Measurements from ENCODE around the gene TLK1.
"Not testable (repeated sequence)": the region's sequence is repeated elsewhere in the genome, so short reads cannot be mapped to it uniquely, and the experiment has no call there.

The TLK1 gene

GRCh38 chr2:171141320-171141719 is 19.4 kb downstream of the TLK1 start:
- DNase-seq: no peak

GRCh38 chr2:171139860-171140259 is 20.8 kb downstream of the TLK1 start:
- DNase-seq: no peak

DNA sequence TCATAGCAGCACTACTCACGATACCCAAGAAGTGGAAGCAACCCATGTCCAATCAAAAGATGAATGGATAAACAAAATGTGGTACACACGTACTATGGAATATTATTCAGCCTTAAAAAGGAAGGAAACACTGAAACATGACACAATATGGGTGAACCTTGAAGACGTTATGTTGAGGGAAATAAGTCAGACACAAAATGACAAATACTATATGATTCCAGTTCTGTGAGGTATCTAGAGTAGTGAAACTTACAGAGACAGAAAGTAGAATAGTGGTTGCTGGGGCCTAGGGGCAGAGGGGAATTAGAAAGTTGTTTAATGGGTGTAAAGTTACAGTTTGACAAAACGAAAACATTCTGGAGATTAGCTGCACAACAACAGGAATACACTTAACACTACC is 24.7 kb downstream of the TLK1 start:
- no peak for DNase-seq

DNA sequence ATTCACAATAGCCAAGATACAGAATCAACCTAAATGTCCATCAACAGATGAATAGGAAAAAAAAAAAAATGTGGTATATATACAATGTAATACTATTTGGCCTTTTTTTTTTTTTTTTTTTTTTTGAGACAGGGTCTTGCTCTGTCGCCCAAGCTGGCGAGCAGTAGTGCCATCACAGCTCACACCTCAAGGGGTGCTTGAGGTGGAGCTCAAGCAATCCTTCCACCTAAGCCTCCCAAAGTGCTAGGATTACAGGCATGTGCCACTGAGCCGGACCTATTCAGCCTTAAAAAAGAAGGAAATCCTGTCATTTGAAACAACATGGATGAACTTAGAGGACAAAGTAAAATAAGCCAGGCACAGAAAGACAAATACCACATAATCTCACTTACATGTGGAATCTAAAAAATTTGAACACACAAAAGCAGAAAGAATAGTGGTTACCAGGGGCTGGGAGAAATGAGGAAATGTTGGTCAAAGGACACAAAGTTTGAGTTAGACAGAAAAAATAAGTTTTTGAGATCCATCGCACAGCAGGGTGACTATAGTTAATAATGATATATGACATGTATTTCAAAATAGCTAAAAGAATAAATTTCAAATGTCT is 26.0 kb downstream of the TLK1 start:
- DNase-seq: no peak

- DNase-seq: no peak
These were observed 28.6 kb downstream of the TLK1 start for GRCh38 chr2:171132086-171132485.

DNA sequence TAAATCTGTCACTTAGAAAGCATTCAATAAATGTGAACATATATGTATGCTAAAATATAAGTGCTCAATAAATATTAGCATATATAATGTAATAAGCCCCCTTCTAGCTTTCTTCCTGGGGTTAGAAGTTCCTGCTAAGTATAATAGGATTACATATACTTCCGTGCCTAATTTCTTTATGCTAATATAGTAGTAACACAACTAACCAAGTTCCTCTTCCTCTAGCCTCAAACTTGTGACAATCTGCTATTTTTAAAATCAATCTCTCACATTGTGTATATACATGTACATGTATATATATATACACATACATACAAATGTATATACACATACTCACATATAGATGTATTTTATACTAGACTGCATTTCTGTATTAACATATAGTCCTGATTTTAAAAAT is 32.2 kb downstream of the TLK1 start:
- DNase-seq: no peak

DNA sequence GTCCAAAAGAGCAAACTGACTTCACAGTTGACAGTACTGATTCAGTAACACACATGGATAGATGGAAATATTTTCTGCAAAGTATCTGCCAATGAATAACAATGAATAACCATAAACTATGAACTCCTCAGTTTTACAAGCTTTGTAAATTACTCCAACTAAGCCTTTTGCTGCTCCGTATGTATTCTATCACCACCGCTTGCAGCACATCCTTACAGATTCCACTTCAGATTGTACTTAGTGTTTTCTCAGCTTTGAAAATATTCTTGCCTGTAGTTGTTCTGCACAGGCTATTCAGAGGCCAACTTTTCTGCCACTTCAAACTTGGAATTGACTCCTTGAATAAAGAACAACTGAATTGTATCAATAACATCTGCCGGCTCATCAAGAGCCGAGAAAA is 36.2 kb downstream of the TLK1 start:
- peak in 1 of 3 experiments; percentile 4 for DNase-seq

DNA sequence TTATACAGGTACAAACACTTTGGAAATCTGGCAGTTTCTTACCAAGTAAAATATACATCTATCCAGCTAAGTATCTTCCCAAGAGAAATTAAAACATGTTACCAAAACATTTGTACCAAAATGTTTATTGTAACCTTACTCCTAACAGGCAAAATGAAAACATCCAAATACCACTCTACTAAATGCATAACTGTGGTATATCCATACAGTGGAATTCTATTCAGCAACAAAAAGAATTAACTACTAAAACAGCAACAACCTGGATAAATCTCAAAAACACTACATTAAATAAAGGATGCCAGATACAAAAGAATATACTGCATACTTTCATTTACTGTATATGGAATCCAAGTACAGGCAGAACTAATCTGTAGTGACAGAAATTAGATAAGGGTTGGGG is 51.1 kb downstream of the TLK1 start:
- DNase-seq: no peak

GRCh38 chr2:171109020-171109419 is 51.7 kb downstream of the TLK1 start:
- no peak for DNase-seq

DNA sequence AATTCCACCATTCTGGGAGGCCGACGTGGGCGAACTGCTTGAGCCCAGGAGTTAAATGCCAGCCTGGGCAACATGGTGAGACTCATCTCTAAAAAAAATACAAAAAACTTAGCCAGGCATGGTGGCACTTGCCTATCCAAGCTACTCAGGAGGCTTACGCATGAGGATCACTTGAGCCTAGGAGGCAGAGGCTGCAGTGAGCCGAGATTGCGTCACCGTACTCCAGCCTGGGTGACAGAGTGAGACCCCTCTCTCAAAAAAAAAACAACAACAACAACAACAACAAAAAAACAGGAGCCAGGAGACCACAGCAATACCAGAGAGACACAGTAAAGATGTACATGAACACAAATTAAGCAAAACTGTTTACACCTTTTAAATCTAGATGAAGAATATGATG is 52.9 kb downstream of the TLK1 start:
- no peak for DNase-seq

- no peak for DNase-seq
These were observed 56.3 kb downstream of the TLK1 start for GRCh38 chr2:171104379-171104778.

DNA sequence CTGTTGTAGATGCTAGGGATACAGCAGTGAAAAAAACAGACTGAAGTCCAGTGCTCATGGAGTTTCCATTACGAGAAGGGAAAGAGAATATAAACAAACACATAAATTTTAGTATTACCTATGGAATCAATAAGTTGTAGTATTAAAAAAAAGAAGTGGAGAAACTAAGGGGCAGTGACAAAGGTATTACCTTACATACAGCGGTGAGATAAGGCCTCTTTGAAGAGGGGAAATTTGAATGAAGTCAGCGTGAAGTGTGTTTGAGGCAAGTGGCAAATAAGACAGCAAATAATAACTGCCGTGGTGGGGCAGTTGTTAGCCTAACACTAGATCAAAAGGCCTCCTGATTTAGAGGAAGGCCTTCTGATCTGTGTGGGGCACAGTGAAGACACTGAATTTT is 57.9 kb downstream of the TLK1 start:
- peak; percentile 1 to 45 (median 42) for DNase-seq

DNA sequence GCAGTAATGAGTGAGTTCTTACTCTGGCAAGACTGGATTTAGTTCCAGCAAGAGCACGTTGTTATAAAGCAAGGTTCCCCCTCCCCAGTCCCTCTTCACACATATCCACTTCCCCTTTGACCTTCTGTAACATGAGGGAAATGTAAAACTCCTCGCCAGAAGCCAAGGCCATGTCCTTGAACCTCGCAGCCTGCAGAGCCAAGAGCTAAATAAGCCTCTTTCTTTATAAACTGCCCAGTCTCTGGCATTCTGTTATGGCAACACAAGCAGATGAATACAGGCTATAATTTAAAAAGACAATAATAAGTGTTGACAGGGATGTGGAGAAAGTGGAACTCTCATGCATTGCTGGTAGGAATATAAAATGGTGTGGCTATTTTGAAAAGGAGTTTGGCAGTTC is 60.3 kb downstream of the TLK1 start:
- no peak for DNase-seq

- DNase-seq: no peak
These were observed 62.1 kb downstream of the TLK1 start for GRCh38 chr2:171098607-171099006.

DNA sequence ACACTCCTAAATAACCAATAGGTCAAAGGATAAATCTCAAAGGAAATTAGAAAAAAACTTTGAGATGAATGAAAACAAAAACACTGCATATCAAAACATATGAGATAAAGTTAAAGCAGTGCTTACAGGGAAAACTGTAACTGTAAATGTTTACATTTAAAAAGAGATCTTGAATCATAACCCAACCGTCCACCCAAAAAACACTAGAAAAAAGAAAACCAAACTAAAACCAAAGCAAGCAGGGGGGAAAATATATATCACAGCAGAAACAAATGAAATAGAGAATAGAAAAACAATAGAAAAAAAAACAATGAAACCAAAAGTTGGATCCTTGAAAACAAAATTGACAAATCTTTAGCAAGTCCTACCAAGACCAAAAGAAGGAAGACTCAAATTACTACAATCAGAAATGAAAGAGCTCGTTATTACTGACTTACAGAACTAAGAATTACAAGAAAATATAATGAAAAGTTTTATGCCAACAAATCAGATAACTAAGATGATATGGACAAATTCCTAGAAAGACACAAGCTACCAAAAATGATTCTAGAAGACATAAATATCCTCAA is 65.6 kb downstream of the TLK1 start:
- no peak for DNase-seq

DNA sequence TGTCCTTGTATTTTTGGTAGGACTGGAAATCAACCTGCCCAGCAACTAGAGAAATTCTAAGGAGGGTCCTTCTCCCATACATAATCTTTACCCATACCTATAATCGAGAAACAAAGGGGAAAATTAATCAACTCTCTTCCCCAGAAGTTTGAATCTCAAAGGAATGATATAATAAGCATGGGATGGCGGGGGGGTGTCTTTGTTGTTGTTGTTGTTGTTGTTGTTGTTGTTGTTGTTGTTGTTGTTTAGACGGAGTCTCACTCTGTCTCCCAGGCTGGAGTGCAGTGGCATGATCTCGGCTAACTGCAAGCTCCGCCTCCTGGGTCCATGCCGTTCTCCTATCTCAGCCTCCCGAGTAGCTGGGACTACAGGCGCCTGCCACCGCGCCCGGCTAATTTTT is 69.2 kb downstream of the TLK1 start:
- not testable (repeated sequence) for DNase-seq

DNA sequence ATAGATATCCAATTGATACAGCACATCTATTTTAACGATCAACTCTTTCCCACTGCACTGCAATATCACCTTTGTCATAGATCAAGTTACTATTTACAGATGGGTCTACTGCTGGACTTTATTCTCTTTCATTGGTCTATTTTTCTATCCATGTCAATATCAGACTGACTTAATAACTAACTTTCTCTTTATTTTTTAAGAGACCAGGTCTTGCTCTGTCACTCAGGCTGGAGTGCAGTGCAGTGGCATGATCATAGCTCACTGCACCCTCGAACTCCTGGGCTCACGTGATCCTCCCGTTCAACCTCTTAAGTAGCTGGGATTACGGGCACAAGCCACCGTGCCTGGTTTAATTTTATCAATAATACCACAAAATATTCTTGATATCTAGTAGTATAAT is 71.2 kb downstream of the TLK1 start:
- DNase-seq: no peak

DNA sequence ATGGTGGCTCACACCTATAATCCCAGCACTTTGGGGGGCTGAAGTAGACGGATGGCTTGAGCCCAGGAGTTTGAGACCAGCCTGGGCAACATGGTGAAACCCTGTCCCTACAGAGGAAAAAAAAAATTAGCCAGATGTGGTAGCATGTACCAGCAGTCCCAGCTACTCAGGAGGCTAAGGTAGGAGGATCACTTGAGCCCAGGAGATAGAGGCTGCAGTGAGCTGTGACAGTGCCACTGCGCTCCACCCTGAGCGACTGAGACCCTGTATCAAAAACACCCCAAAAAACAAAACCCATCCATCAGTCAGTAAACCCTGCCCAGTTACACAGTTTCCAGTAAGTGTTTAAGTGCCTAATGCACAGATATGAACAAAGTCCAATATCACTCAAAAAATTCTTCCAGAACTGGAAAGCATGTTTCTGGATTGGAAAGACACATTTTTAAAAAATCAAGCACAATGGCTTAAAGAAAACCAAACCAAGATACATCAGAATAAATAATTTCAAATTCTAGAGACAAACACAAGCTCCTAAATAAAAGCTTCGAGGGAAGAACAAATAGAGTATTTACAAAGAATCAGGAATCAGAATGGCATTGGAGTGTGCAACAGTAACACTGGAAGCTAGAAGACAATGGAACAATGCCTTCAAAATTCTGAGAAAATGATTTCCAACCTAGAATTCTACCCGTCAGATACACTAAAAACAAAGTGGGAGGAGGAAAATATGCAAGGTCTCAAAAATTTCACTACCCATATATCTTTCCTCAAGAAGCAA is 72.4 kb downstream of the TLK1 start:
- DNase-seq: no peak

DNA sequence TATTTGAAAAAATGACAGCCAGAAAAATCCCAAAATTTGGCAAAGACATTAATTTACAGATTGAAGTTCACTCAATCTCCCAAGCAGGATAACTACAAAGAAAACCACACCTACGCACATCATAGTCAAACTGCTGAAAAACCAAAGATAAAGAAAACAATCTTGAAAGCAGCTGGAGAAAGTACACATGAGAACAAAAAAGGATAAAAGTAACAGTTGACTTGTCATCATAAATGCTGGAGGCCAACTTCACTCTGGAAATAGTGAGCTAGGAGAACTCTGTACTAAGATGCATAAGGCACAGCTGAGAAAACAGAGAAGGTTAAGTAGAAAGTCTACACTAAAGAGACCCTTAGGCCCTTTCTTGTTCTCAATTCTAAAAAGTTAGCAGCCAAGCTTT is 73.1 kb downstream of the TLK1 start:
- no peak for DNase-seq

DNA sequence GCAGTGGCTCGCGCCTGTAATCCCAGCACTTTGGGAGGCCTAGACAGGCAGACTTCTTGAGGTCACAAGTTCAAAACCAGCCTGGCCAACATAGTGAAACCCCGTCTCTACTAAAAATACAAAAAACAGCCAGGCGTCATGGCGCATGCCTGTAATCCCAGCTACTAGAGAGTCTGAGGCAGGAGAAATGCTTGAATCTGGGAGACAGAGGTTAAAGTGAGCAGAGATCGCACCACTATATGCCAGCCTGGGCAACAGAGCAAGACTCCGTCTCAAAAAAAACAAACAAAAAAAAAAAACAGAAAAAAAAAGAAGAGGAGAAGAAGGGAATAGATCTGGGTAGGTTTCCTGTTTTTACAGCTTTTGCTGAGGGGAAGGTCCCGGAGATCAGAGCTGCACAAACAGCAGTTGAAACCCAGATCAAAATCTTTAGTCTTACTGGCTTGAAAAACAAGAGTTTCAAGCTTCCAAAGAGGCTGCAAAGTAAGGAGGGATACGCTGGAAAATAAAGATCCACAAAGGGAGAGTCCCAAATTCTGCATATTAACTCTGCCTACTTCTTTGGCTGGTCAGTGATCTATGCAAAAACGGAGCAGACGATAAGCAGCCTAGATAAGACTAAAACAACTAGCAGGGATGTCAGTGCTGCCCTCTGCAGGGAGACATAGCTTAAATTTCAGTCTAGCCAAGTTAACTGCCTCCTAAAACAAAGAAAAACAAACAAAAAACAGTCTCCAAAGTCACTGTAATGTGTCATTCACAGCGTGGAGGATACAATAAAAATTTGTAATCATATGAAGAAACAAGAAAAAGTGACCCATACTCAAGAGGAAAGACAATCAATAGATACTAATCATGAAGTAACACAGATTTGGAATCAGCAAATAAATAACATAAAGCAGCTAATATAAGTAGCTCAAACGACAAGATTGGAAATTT is 74.1 kb downstream of the TLK1 start:
- DNase-seq: no peak

DNA sequence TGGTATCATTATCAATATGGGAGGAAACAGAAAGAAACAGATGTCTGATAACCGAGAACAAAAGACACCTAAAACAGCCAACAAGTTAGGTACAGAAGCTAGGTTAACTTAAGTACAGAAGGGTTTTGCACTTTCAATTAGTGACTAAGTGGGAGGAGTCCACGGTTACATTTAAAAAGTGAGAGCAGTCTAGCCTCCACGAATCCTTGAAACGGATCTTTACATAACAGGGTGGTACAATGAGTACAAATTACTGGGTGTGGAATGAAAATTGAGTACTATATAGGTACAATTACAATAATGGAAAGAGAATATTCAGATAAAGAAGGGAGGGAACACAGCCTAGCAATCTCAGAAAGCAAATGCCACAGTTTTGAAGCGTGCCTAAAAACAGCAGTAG is 76.6 kb downstream of the TLK1 start:
- peak in 1 of 3 experiments; percentile 48 for DNase-seq

- DNase-seq: peak in 2 of 3 experiments; percentile 3 to 68
These were observed 77.2 kb downstream of the TLK1 start for GRCh38 chr2:171083451-171083850.

DNA sequence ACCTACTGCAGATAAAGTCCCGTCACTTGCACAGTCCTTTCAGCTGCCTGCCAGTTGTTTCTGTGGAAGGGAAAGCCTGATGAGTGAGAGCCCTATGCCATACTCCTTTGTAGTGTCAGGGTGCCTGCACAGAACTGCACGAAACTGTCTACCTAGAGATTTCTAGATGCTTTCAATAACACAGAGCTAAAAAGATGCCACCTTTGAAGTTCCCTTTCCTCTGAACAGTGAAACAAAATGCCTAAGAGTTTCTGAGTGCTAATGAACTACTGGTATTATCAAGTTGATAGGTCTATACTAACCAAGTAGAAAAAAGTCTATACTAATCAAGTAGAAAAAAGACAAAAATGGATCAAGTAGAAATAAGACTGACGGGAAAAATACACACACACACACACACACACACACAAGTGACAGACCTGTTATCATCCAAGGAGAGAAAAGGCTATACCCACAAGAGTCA is 79.0 kb downstream of the TLK1 start:
- DNase-seq: no peak
